Gastroesophageal sphincter (tissue), 3 donors: Measurements from ENCODE around the gene CCDC60.

Source experiments
- EP300 ChIP-seq: sonication (generic); formaldehyde crosslinking; IDR thresholded peaks from one replicate; pipeline ENCODE4 v1.6.1; 2017; ENCODE audit warnings: antibody characterized with exemption, mild to moderate bottlenecking
- POLR2A ChIP-seq, 2 donors: fragments of 450-650 bp; IDR thresholded peaks; one replicate each; pipeline ENCODE4 v1.6.1; 2017; ENCODE audit warnings: antibody characterized with exemption in 2 of 2, mild to moderate bottlenecking in 2 of 2, moderate library complexity in 1 of 2
- POLR2AphosphoS5 ChIP-seq: sonication (generic); formaldehyde crosslinking; IDR thresholded peaks from one replicate; pipeline ENCODE4 v1.6.1; 2017; ENCODE audit warnings: antibody characterized with exemption
- TF ChIP-seq, protein P1 (sequence below), 4 experiments: fragments of 200-600 bp in 2 of 4; fragments of 450-650 bp in 2 of 4; sonication (generic) in 1 of 4; IDR thresholded peaks; one replicate each; pipeline ENCODE4 v1.5.1; 2017 to 2019; ENCODE audit warnings: antibody characterized with exemption in 4 of 4, mild to moderate bottlenecking in 2 of 4, moderate library complexity in 2 of 4

- no peak for TF ChIP-seq POLR2AphosphoS5
- TF ChIP-seq, protein P1, sequence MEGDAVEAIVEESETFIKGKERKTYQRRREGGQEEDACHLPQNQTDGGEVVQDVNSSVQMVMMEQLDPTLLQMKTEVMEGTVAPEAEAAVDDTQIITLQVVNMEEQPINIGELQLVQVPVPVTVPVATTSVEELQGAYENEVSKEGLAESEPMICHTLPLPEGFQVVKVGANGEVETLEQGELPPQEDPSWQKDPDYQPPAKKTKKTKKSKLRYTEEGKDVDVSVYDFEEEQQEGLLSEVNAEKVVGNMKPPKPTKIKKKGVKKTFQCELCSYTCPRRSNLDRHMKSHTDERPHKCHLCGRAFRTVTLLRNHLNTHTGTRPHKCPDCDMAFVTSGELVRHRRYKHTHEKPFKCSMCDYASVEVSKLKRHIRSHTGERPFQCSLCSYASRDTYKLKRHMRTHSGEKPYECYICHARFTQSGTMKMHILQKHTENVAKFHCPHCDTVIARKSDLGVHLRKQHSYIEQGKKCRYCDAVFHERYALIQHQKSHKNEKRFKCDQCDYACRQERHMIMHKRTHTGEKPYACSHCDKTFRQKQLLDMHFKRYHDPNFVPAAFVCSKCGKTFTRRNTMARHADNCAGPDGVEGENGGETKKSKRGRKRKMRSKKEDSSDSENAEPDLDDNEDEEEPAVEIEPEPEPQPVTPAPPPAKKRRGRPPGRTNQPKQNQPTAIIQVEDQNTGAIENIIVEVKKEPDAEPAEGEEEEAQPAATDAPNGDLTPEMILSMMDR (IDR thresholded peaks at IDR 0.05), result no peak
- no peak for TF ChIP-seq EP300
- no peak for TF ChIP-seq POLR2A (IDR thresholded peaks at IDR 0.05)
Measured at GRCh38 chr12:119306593-119306992, 27.9 kb upstream of the CCDC60 start.
